Breast epithelium (tissue), 3 donors: ENCODE data around the gene OPRD1.
"Not testable (repeated sequence)": the region's sequence is repeated elsewhere in the genome, so short reads cannot be mapped to it uniquely, and the experiment has no call there.

ENCODE experiments used
- CTCF ChIP-seq, 3 donors: fragments of 450-650 bp; IDR thresholded peaks; one replicate each; pipeline ENCODE4 v1.5.1; 2016 to 2017; ENCODE audit warnings: antibody characterized with exemption in 3 of 3, mild to moderate bottlenecking in 3 of 3, moderate library complexity in 3 of 3
- POLR2A ChIP-seq: fragments of 450-650 bp; IDR thresholded peaks from one replicate; pipeline ENCODE4 v1.6.1; 2016; ENCODE audit warnings: antibody characterized with exemption, mild to moderate bottlenecking, moderate library complexity
- POLR2AphosphoS5 ChIP-seq, 3 donors: sonication (generic); formaldehyde crosslinking; IDR thresholded peaks; one replicate each; pipeline ENCODE4 v1.6.1; 2017; ENCODE audit warnings: antibody characterized with exemption in 3 of 3

GRCh38 chr1:28828227-28828858 lies 16.4 kb downstream of the OPRD1 start:
- TF ChIP-seq POLR2AphosphoS5 (IDR thresholded peaks at IDR 0.05); CTCF (IDR thresholded peaks at IDR 0.05); POLR2A: not testable (repeated sequence)
